Right lobe of liver (tissue), 6 donors: Measurements from ENCODE around the gene TMEM256. TPM values are rescaled to one million over a fixed set of nuclear protein-coding genes. Genes with fewer than 3 reads are reported as not detected.

Experiments
- ATAC-seq, 4 donors: fragments of 200-7000 bp; cut with Tn5 transposase; one replicate each; pipeline ENCODE4 v1.9.1; 2020; ENCODE audit warnings: mild to moderate bottlenecking in 4 of 4, moderate library complexity in 4 of 4
- DNase-seq, 3 donors: peaks; one replicate each; pipeline ENCODE4 v3.0.0-alpha.2; 2020
- H3K27ac ChIP-seq, 3 donors: fragments of 200-600 bp; one replicate each; pipeline ENCODE4 v1.8.0; 2022
- H3K27me3 ChIP-seq, 2 donors: fragments of 200-600 bp; one replicate each; pipeline ENCODE4 v1.8.0; 2022
- H3K36me3 ChIP-seq, 4 donors: fragments of 200-600 bp; sonication (generic) in 1 of 4; one replicate each; pipeline versions ENCODE4 v1.5.1 to v1.8.0; 2017 to 2022; ENCODE audit warnings: control low read depth in 1 of 4
- H3K4me1 ChIP-seq, 4 donors: fragments of 200-600 bp; sonication (generic) in 1 of 4; one replicate each; pipeline versions ENCODE4 v1.5.1 to v1.8.0; 2017 to 2022; ENCODE audit warnings: control low read depth in 1 of 4
- H3K4me3 ChIP-seq, 3 donors: fragments of 200-600 bp; one replicate each; pipeline ENCODE4 v1.8.0; 2022
- H3K9me3 ChIP-seq, 4 donors: fragments of 200-600 bp; sonication (generic) in 1 of 4; one replicate each; pipeline versions ENCODE4 v1.5.1 to v1.8.0; 2017 to 2022; ENCODE audit warnings: control low read depth in 1 of 4
- CTCF ChIP-seq, 4 donors: fragments of 200-600 bp in 3 of 4; fragments of 450-650 bp in 1 of 4; IDR thresholded peaks; one replicate each; pipeline versions ENCODE4 v1.5.1 to v1.8.0; 2016 to 2022; ENCODE audit warnings: antibody characterized with exemption in 4 of 4, mild to moderate bottlenecking in 2 of 4
- POLR2A ChIP-seq: fragments of 450-650 bp; IDR thresholded peaks from one replicate; pipeline ENCODE4 v1.6.1; 2017; ENCODE audit warnings: antibody characterized with exemption, mild to moderate bottlenecking
- whole genome bisulfite sequencing: methylation state at CpG from one replicate; pipeline ENCODE4 v1.1.6; 2018; ENCODE audit warnings: low coverage, low lambda C conversion rate; ENCODE audit not compliant: insufficient coverage; ENCODE audit errors: missing lambda C conversion rate; 5-methylcytosine and 5-hydroxymethylcytosine counted together
- intact Hi-C, 2 donors: fragments of 100-400 bp; cut with DNase I; formaldehyde crosslinking; loops; one replicate each; pipeline versions ENCODE4 v1.11.2 to v1.14.1; 2022
- total RNA-seq, 6 experiments: library from RNA; depleted of rRNA in 2 of 6; stranded (reverse); fragments of >200 nt in 2 of 6; fragmentation: NEBNext Ultra II Directional in 3 of 6; extraction: Animal tissue kit (Norgen Biotek cat#: 25700) in 3 of 6; gene quantifications; one replicate each; pipeline versions ENCODE4 v1.1.0 to v1.2.4, GENCODE V29; 2016 to 2023
- donor health status: DM: no; HTN: yes; CAD: no.
- donor health status: DM: no; HTN: no; CAD: no.
- donor health status: DM: no; HTN: no; CAD: no.
- donor health status: DM: no; HTN: yes; CAD: no.
- donor health status: DM: no; HTN: yes; CAD: no.

TMEM256 gene
- total RNA-seq, 6 experiments from 2014 or later: 56.4 to 95.4 (median 68.9) TPM

GRCh38 chr17:7421186-7421585 is 17.3 kb upstream of the TMEM256 start:
- H3K4me3 ChIP-seq: no peak overlapping the region
- H3K36me3 ChIP-seq: no peaks in the 10 kb centered on the region
- 94% methylated on average over 4 of the region's 16 CpGs for WGBS
- no peaks in the 10 kb centered on the region for H3K9me3 ChIP-seq
- no peaks in the 10 kb centered on the region for H3K4me1 ChIP-seq
- no peak overlapping the region for H3K27ac ChIP-seq
- DNase-seq (no peak), ATAC-seq (no peak)
- intact Hi-C loops: no loop called here
- no peaks in the 10 kb centered on the region for H3K27me3 ChIP-seq
- no peak for TF ChIP-seq POLR2A
- no peak for TF ChIP-seq CTCF (IDR thresholded peaks at IDR 0.05)

DNA sequence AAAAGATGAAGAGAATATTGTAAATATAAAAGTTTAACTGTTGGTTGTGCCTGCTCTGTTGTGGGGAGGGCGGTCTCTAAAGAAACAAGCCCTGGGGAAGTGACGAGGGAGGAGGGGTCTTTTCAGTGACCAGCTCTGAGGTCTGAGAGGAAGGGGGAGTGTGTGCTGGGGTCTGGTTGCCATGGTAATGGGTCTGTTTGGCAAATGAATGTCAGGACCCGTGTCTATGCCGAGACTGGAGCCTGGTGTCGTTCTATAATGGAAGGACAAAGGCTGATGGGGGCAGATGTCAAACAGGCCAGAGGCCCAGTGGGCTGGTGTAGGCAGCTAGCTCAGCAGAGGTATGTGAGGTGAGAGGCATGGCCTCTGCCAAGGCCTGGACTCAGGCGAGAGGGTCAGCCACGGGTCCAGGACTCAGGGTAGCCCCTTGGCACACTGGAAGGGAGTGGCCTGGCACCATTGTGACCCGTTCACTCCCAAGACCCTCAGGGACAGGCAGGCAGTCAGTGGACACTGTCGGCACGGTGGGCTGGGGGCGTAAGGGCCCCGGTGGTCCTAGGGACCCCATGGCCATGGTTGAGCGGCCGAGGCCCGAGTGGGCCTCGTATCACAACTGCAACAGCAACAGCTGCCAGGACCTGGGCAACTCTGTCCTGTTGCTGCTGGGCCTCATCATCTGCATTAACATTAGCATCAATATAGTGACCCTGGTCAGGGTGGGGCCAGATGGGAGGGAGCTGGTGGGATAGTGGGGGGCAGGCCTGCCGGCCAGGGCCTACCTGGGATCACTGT is 16.1 kb upstream of the TMEM256 start, which contains the start of gene SPEM1:
Gene SPEM1 (plus strand): TSS at position 506 of the 792 bp plus-strand sequence. CDS start 61 bp downstream, at position 567.
- intact Hi-C loops: no loop called here
- Histone ChIP-seq H3K4me3 (no peak within 1 kb of the TSS), H3K27me3 (no peaks in the 10 kb centered on the region), H3K36me3 (no peaks in the 10 kb centered on the region), H3K9me3 (no peaks in the 10 kb centered on the region), H3K4me1 (no peaks in the 10 kb centered on the region), H3K27ac (no peak within 1 kb of the TSS)
- DNase-seq (no peak), ATAC-seq (no peak)
- TF ChIP-seq POLR2A: no peak
- no peak for TF ChIP-seq CTCF (IDR thresholded peaks at IDR 0.05)
- WGBS: 52% methylated on average over 5 of the region's 17 CpGs

DNA sequence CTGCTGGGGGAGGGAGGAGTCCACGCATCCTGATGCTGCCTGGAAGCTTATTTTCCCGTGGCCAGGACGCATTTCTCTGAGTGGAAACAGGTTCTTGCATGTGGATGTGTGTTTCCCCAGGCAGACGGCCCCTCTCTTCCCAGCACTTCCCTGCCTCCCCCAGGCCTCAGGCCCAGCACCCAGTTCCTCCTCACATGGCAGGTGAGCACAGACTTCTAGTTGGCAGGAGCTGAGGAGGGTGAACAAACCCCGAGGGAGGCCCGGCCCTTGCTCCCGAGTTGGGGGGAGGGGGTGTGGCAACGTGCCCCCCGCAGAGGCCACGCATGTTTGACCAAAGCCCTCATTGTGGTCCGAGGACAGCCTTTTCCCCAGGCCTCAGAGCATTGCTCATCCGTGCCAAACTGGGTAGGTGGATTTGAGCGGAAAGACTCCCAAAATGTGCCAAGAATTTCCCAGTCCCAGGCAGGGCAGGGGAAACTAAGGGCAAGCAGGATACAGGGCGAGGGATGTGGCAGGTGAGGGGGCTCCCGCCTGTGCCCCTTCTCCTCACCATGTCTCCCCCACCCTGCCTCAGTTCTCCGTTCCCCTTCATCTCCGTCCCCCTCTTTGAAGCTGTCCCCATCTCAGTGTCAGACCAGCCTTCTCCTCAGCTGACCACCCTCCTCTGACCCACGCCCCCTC is 14.7 kb upstream of the TMEM256 start:
- Histone ChIP-seq H3K27ac (no peak overlapping the region), H3K36me3 (no peaks in the 10 kb centered on the region), H3K4me3 (no peak overlapping the region), H3K4me1 (no peaks in the 10 kb centered on the region), H3K9me3 (no peaks in the 10 kb centered on the region), H3K27me3 (no peaks in the 10 kb centered on the region)
- WGBS: 56% methylated on average over 10 of the region's 18 CpGs
- intact Hi-C loops: no loop called here
- ATAC-seq: no peak
- DNase-seq: no peak
- no peak for TF ChIP-seq POLR2A
- TF ChIP-seq CTCF (IDR thresholded peaks at IDR 0.05): no peak

GRCh38 chr17:7417056-7417655 is 13.3 kb upstream of the TMEM256 start:
- Histone ChIP-seq H3K36me3 (no peaks in the 10 kb centered on the region), H3K4me1 (no peaks in the 10 kb centered on the region), H3K27ac (no peak overlapping the region), H3K4me3 (no peak overlapping the region), H3K9me3 (no peaks in the 10 kb centered on the region), H3K27me3 (no peaks in the 10 kb centered on the region)
- no peak for TF ChIP-seq POLR2A
- TF ChIP-seq CTCF (IDR thresholded peaks at IDR 0.05): no peak
- intact Hi-C loops: no loop called here
- WGBS: 94% methylated on average over 13 of the region's 54 CpGs
- ATAC-seq (no peak), DNase-seq (no peak)
